Lung (tissue), 16 donors: ENCODE data around the gene MINDY4B. TPM values are rescaled to one million over a fixed set of nuclear protein-coding genes. Genes with fewer than 3 reads are reported as not detected.

Experiments
- ATAC-seq: fragments of 200-7000 bp; cut with Tn5 transposase; one replicate; pipeline ENCODE4 v1.9.1; 2020; ENCODE audit warnings: moderate number of reproducible peaks; ENCODE audit not compliant: insufficient read depth, low FRiP score
- DNase-seq, 3 donors: peaks; one replicate each; pipeline ENCODE4 v3.0.0-alpha.2; 2013 to 2017
- H3K27ac ChIP-seq, 2 donors: one replicate each; pipeline ENCODE4 v1.5.1; 2013; ENCODE audit warnings: mild to moderate bottlenecking in 2 of 2, moderate library complexity in 2 of 2, control low read depth in 1 of 2, inconsistent platforms in 1 of 2, low read depth in 1 of 2, low read length in 1 of 2
- H3K27me3 ChIP-seq, 3 donors: one replicate each; pipeline ENCODE4 v1.5.1; 2013; ENCODE audit warnings: low read length in 2 of 3; ENCODE audit not compliant: control insufficient read depth in 3 of 3, insufficient read depth in 3 of 3
- H3K36me3 ChIP-seq, 4 donors: one replicate each; pipeline ENCODE4 v1.5.1; 2013; ENCODE audit warnings: low read length in 4 of 4, mild to moderate bottlenecking in 1 of 4, moderate library complexity in 1 of 4; ENCODE audit not compliant: control insufficient read depth in 4 of 4, insufficient read depth in 4 of 4
- H3K4me1 ChIP-seq, 5 donors: one replicate each; pipeline ENCODE4 v1.5.1; 2013; ENCODE audit warnings: low read length in 5 of 5, mild to moderate bottlenecking in 2 of 5, moderate library complexity in 1 of 5; ENCODE audit not compliant: control insufficient read depth in 5 of 5, insufficient read depth in 5 of 5
- H3K4me3 ChIP-seq: one replicate; pipeline ENCODE4 v1.5.1; 2013; ENCODE audit warnings: mild to moderate bottlenecking, control low read depth, moderate library complexity
- H3K9ac ChIP-seq, 2 donors: one replicate each; pipeline ENCODE4 v1.5.1; 2013; ENCODE audit warnings: low read length in 2 of 2, control low read depth in 1 of 2; ENCODE audit not compliant: insufficient read depth in 1 of 2
- H3K9me3 ChIP-seq, 4 donors: one replicate each; pipeline ENCODE4 v1.5.1; 2013; ENCODE audit warnings: low read length in 3 of 4, mild to moderate bottlenecking in 1 of 4, moderate library complexity in 1 of 4; ENCODE audit not compliant: control insufficient read depth in 4 of 4, insufficient read depth in 3 of 4
- CTCF ChIP-seq: IDR thresholded peaks from 2 replicates; pipeline ENCODE4 v1.5.1; 2012; ENCODE audit warnings: mild to moderate bottlenecking; ENCODE audit errors: control extremely low read depth, extremely low read depth
- WGBS, 2 donors: extraction: QIAGEN DNeasy Blood & Tissue Kit; methylation state at CpG; one replicate each; pipeline ENCODE4 v1.1.7; 2013; 5-methylcytosine and 5-hydroxymethylcytosine counted together
- long read RNA-seq, 5 donors: transcript quantifications; one replicate each; lab custom pipeline, GENCODE V29; 2026
- polyA plus RNA-seq, 2 donors: library from polyadenylated mRNA; stranded (reverse); fragments of 200-250 nt; gene quantifications; one replicate each; pipeline ENCODE4 v1.2.1, GENCODE V29; 2013
- total RNA-seq, 2 donors: library from RNA; depleted of rRNA in 1 of 2; stranded (reverse); fragments of >200 nt in 1 of 2; gene quantifications; one replicate each; pipeline ENCODE4 v1.2.1, GENCODE V29; 2014 to 2021
- donor health status: control.
- donor health status: control.
- donor health status: Bipolar disorder and iron deficiency.
- donor health status: healthy.
- donor health status: DM: yes; HTN: yes; CAD: no.

Gene MINDY4B
- total RNA-seq = not detected
- not detected for polyA plus RNA-seq
- long read RNA-seq, donor 1 = 0 reads
- long read RNA-seq, donor 2 = 0 reads
- long read RNA-seq, donor 3 = 0 reads
- long read RNA-seq, donor 4 = 0 reads
- long read RNA-seq, donor 5 = 0 reads

- Histone ChIP-seq H3K9me3 (peaks cover 0 to 4% (median 1%) of the 10 kb centered on the region in 4 donors), H3K4me1 (peaks cover 0 to 4% (median 0%) of the 10 kb centered on the region in 5 donors), H3K4me3 (no peak within 1 kb of the TSS), H3K27me3 (no peaks in the 10 kb centered on the region), H3K27ac (no peak within 1 kb of the TSS), H3K36me3 (no peaks in the 10 kb centered on the region), H3K9ac (no peak within 1 kb of the TSS)
- no peak for ATAC-seq
- no peak for TF ChIP-seq CTCF
- WGBS, 2 donors = 51 to 62% methylated on average over 4 of the region's 4 CpGs
- no peak for DNase-seq
Measured at GRCh38 chr3:150905339-150905738, at the start of gene MINDY4B. TSS of gene MINDY4B (minus strand) at chr3:150905439. CDS start at chr3:150905439, 0 bp downstream.

- no peak for ATAC-seq
- WGBS, 2 donors = 94 to 95% methylated on average over 13 of the region's 13 CpGs
- no peak overlapping the region for H3K9ac ChIP-seq
- H3K36me3 ChIP-seq = no peaks in the 10 kb centered on the region
- TF ChIP-seq CTCF = no peak
- peaks cover 0 to 1% (median 0%) of the 10 kb centered on the region in 5 donors for H3K4me1 ChIP-seq
- no peak overlapping the region for H3K27ac ChIP-seq
- no peak for DNase-seq
- no peak overlapping the region for H3K4me3 ChIP-seq
- peaks cover 0 to 4% (median 0%) of the 10 kb centered on the region in 4 donors for H3K9me3 ChIP-seq
- no peaks in the 10 kb centered on the region for H3K27me3 ChIP-seq
Measured at GRCh38 chr3:150951923-150952322, 46.7 kb upstream of the MINDY4B start.

GRCh38 chr3:150945226-150946032 lies 40.2 kb upstream of the MINDY4B start:
- DNase-seq (peak; percentile 14 to 38 (median 16)), ATAC-seq (no peak)
- H3K27ac ChIP-seq = no peak overlapping the region
- no peak overlapping the region for H3K9ac ChIP-seq
- 67 to 70% methylated on average over 3 of the region's 3 CpGs for WGBS, 2 donors
- TF ChIP-seq CTCF = no peak
- no peak overlapping the region for H3K4me3 ChIP-seq
- no peaks in the 10 kb centered on the region for H3K27me3 ChIP-seq
- H3K4me1 ChIP-seq = no peaks in the 10 kb centered on the region
- H3K36me3 ChIP-seq = no peaks in the 10 kb centered on the region
- H3K9me3 ChIP-seq = peaks cover 0 to 2% (median 0%) of the 10 kb centered on the region in 4 donors
